GM20000 (cell line): ENCODE measurements around the gene HPSE2.

Experiments
- DNase-seq: peaks from one replicate; pipeline ENCODE4 v3.0.0; 2012; ENCODE audit warnings: low spot score
- CTCF ChIP-seq: IDR thresholded peaks from 2 replicates; pipeline ENCODE4 v1.5.1; 2012; ENCODE audit warnings: mild to moderate bottlenecking, control low read depth; ENCODE audit errors: extremely low read depth, missing control alignments

Gene HPSE2

GRCh38 chr10:98885378-98885777 lies 350.3 kb downstream of the HPSE2 start:
- DNase-seq, result no peak
- no peak for TF ChIP-seq CTCF

- DNase-seq, result no peak
- TF ChIP-seq CTCF, result no peak
These were observed 353.9 kb downstream of the HPSE2 start for GRCh38 chr10:98881789-98882188.

DNA sequence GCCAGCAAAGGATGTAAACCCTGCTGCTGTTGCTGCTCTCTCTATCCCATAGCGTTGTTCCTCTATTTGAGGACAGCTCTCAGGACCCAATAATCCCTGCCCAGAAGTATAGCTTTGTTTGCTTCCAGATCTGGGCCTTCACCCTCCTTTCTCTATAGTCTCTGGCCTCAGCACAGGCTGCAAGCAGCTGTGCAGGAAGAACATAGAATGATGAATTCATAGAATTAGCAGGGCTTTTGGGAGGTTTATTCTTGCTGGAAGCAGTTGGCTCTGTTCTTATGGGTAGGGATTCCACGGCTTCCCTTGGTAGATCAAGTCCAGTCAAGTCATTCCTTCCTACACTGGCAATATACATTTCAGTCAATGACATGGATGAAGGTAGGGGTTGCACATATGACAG lies 354.7 kb downstream of the HPSE2 start:
- TF ChIP-seq CTCF, result no peak
- DNase-seq, result no peak

DNA sequence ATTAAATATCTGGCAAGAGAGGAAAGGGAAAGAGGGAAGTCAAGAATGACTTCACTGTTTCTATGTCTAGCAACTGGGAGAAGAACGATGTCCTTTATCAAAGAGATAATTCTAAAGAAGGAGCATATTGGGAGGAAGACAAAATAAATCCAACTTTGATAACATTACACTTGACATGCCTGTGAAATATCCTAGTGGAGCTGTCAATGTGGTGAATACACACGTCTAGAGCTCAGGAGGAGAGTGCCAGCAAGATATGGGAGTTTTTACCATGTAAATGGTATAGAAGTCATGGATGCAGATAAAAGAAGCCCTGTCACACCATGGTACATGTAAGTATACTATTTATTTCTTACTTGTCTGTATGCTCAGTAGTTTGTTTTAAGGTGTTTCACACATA lies 356.7 kb downstream of the HPSE2 start:
- no peak for DNase-seq
- TF ChIP-seq CTCF, result no peak

GRCh38 chr10:98878418-98878817 lies 357.2 kb downstream of the HPSE2 start:
- DNase-seq, result no peak
- TF ChIP-seq CTCF, result no peak

- DNase-seq, result no peak
- no peak for TF ChIP-seq CTCF
These were observed 373.7 kb downstream of the HPSE2 start for GRCh38 chr10:98861962-98862361.

- TF ChIP-seq CTCF, result no peak
- DNase-seq, result no peak
These were observed 377.1 kb downstream of the HPSE2 start for GRCh38 chr10:98858525-98858924.
